Stimulated activated CD8-positive, alpha-beta memory T cell treated with anti-CD3 and anti-CD28 coated beads, Interleukin-4, amount 100 ng/mL, for 48 hours (primary cell): Measurements from ENCODE around the gene DES.
"Not testable (repeated sequence)": the region's sequence is repeated elsewhere in the genome, so short reads cannot be mapped to it uniquely, and the experiment has no call there.

Source experiments
- DNase-seq: peaks from one replicate; pipeline ENCODE4 v3.0.0-alpha.2; 2020

Gene DES

DNA sequence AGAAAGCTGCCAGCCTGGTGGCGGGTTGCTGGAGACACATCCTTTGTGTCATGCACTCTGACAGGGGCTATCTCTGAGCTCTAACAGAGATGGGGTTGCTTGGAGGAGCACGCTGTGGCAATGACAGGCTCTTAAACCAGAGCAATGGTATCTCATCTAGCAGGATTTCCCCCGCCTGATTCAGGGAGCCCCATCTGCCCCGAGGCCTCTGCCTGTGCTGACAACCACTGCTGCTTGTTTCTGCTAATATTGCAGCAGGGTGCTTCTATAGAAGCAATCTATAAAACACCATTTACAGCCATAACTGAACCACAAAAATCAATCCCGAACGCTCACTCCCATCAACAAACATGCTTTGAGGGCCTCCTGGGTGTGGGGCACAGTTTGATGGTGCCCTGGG is 17.6 kb upstream of the DES start:
- no peak for DNase-seq

- DNase-seq = no peak
Measured at GRCh38 chr2:219401606-219402005, 16.6 kb upstream of the DES start.

GRCh38 chr2:219402665-219403515 is 15.3 kb upstream of the DES start:
- DNase-seq = peak; percentile 70

DNA sequence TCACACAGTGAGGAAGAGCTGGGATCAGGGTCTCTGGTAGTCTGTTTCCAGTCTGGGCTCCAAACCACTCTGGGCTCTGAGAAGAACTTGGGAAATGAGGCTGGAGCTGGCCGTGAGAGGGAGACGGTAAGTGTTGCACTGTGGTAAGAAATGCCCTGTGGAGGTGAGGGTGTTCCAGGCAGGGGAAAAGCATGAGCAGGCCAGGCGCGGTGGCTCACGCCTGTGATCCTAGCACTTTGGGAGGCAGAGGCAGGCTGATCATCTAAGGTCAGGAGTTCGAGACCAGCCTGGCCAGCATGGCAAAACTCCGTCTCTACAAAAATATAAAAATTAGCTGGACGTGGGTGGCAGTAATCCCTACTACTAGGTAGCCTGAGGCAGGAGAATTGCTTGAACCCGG is 14.3 kb upstream of the DES start:
- DNase-seq = no peak

DNA sequence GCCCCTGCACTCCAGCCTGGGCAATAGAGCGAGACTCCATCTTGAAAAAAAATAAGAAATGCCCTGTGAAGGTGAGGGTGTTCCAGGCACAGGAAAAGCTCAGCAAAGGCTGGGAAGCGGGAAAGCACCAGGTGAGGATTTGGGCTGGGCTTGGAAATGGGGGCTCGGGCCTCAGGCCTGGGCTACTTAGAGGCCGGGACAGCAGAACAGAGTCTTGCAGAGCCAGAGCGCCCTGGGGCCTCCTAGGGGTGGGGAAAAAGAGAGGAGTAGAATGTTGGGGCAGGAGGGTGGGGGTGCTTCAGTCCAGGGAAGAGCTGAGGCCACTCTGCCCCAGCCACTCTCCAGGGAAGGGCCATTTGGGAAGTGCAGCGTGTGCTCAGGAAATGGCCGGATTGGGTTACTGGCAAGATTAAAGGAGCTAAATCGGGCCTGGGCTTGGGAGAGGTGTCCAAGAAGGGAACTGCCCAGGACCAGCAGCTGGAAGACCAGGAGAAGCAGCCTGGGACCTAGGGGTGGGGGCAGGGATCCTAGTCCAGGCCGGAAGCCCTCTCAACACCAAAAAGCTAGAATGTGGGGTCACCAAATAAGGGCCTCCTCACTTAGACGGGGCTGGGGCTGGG is 13.8 kb upstream of the DES start:
- no peak for DNase-seq

DNA sequence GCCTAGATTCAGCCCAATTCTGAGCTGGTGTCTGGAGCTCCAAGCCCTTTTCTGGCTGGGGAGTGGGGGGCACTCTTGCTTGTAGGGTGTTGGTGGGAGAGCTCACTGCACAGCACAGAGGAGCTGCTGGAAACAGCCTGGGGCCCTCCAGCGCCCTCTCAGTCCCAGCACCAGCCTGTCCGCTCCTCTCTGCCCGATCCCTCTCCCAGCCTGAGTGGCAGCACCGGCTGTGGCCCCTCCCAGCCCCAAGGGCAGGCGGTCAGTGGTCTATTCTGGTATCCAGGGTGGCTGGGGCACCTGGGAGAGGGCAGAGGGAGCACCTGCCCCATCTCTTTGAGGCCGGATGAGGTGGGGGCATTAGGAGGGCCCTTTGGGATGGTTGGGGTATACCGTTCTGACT is 13.2 kb upstream of the DES start:
- no peak for DNase-seq

DNA sequence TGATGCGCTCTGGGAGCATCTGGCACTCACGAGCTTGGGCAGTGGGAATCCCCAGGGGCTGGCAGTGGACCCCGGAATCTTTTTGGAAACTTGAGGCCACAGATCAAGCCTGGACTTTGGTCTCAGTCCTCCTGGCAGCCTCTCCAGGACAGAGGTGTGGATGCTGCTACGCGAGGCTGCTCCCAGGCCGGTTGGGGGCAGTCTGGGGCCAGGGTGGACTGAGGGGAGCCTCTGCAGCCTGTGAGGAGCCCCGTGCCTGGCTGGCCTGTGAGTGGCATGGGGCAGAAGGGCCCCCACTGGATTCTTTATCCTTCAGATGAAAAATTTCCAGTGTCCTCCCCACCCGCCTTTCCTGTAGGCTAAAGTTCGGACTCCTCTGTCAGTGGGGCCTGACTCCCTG is 12.7 kb upstream of the DES start:
- DNase-seq = no peak

DNA sequence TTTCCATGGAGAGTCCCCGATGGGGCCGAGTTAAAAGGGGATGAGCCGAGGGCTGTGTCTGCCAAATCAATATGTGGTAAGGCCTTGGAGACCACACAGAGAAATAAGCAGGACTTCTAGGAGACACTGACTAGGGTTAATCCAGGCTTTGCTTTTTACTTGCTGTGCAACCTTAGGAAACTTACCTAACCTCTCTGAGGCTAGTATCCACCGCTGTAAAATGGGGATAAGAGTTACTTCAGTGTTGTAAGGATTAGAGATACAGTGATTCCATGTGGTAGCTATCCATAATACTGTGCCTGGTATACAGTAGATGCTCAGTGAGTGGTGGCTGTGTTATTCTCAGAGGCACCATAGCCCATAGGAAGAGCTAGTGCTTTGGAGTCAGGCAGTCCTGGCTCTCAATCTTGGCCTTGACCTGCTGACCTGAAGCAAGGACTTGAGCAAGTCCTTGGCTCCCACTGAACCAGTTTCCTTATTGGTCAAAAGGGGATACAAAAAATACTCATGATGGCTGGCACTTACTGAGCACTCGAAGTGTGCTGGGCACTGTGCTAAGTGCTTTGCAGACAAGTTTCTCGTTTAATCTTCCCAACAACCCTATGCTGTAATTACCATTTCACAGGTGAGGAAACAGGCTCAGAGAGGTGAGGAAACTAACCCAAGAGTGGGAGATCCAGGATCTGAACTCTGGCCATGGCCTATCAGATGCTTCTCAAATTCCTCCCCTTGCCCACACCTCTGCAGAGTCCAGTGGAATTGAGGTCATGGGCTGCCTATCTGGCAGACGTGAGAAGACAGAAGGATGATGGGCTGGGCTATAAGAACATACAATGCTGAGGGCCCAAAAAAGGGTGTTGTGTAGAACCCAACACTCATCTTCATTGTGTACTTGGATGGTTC is 12.0 kb upstream of the DES start:
- DNase-seq = no peak

DNA sequence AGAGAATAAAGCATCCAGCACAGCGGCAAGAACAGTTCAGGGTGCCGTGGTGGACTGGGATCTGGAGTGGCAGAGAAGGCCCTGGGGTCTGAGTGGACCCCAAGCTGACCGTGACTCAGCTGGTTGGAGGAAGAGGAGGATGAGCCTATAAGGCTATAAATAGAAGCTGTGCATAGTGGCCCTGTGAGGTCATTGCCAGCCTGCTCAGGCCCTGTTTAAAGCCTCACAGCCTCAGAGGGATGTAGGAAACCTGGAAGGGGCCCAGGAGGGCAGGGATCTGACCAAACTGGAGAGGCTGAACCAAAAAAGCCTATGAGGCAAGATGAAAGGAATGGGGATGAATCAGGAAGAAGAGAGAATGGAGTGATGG is 11.3 kb upstream of the DES start:
- DNase-seq = no peak

- not testable (repeated sequence) for DNase-seq
Measured at GRCh38 chr2:219407343-219407742, 10.8 kb upstream of the DES start.

DNA sequence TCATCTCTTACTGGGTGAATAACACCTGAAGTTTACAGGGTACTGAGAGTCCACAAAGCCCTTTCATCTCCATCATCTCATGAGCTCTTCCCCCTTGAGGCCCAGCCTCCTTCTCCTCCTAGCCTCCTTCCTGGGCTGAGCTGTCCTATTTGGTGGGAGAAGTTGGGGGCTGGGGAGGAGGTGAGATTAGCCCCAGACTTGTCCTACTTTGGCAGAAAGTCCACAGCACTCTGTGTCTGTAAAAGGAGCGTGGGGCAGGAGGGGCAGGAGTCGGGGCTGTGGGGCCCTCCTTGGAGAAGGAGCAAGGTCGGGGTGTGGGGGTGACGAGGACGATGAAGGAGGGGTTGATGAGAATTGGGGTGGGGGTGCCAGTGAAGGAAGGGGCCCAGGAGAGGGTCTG is 10.0 kb upstream of the DES start:
- no peak for DNase-seq

DNA sequence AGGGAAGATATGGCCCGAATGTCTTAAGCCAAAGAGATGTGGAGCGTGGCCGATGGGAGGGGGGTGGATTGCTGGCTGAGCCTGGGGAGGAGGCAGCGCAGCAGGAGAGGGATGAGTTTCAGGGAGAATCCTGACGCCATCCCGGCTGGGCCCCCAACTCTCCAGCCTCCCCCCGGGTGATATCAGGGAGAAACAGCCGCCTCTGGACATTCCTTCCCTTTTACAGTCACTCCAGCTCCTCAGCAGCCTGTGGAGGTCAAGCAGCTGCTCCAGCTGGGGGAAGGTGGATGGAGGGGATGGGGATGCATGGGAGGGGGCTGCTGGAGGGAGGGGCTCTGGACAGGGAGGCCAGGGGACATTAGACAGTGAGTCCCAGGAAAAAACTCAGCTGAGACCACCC is 9.5 kb upstream of the DES start:
- no peak for DNase-seq

DNA sequence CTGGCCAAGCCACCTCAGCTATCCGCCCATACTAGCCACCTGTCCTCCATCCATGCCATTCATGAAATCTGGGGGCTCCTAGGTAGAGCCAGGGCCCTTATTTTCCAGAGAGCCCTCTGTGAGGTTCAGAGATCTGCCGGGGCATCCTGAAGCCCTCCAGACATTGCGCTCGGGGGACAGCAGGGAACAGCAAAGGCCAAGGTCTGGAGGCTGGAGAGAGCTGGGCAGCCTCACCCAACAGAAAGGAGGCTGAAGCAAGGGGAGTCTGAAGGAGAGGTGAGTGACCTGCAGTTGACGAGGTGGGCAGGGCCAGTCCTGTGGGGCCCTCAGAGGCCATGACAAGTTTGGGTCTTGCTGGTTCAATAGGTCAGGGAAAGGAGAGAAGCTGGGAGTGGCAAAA is 8.6 kb upstream of the DES start:
- no peak for DNase-seq

- no peak for DNase-seq
Measured at GRCh38 chr2:219410390-219410789, 7.8 kb upstream of the DES start.

GRCh38 chr2:219414857-219415256 is 3.3 kb upstream of the DES start:
- DNase-seq = no peak

DNA sequence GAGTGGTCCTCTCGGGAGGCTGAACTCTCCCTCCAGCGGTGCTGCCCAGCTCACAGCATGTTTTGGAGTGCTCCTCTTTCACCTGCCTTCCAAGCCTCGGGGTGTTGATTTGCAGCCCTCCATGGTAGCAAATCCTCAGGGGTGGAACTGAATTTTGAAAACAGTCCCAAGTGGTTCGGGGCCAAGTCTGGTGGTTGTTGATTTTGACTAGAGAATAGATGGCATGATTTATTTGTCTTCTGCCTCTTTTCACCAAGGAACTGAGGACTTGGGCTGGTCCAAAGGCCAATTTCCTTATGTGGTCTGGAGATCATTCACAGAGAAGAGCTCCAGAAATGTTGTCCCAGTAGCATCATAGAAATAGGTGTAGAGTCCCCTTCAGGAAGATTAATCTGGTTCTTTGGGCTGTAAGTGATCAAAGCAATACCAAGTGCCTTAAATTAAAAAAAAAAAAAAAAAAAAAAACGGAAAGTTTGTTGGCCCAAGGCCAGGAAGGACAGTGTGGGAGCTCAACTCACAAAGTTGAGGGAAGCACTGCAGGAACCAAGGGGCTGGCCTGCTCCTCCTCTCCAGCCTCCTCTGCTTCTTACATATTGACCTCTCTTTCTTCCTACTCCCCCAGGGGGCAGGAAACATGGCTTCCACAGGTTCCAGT is 2.5 kb upstream of the DES start:
- DNase-seq = no peak

GRCh38 chr2:219416235-219416602 is 2.0 kb upstream of the DES start:
- no peak for DNase-seq

DNA sequence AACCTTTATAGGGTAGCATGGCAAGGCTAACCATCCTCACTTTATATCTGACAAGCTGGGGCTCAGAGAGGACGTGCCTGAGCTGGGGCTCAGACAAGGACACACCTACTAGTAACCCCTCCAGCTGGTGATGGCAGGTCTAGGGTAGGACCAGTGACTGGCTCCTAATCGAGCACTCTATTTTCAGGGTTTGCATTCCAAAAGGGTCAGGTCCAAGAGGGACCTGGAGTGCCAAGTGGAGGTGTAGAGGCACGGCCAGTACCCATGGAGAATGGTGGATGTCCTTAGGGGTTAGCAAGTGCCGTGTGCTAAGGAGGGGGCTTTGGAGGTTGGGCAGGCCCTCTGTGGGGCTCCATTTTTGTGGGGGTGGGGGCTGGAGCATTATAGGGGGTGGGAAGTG is 1.2 kb upstream of the DES start:
- no peak for DNase-seq

- DNase-seq = no peak
Measured at GRCh38 chr2:219417374-219417773, 803 bp upstream of the DES start.

- no peak for DNase-seq
Measured at GRCh38 chr2:219419012-219419324, 791 bp downstream of the DES start.

- DNase-seq = no peak
Measured at GRCh38 chr2:219419331-219420197, 1.4 kb downstream of the DES start.

DNA sequence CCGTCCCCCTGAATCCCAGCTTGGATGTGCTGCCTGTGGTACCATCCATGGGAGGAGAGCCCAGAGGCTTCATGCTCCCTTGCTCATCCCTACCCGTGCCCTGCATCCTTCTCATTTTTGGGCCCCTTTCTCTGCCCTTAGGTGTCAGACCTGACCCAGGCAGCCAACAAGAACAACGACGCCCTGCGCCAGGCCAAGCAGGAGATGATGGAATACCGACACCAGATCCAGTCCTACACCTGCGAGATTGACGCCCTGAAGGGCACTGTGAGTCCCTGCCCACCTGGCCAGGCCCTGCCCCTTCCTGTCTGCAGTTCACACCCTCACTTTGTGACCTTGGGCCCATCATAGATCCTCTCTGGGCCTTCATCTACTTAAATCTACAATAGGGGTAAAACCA is 2.5 kb downstream of the DES start:
- DNase-seq = no peak

DNA sequence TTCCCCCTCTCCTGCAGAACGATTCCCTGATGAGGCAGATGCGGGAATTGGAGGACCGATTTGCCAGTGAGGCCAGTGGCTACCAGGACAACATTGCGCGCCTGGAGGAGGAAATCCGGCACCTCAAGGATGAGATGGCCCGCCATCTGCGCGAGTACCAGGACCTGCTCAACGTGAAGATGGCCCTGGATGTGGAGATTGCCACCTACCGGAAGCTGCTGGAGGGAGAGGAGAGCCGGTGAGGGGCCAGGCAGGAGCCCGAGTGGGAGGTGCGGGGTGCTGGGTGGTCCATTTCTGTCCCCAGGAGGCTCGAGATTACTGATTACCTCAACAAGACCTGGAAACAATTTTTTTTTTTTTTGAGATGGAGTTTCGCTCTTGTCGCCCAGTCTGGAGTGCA is 3.1 kb downstream of the DES start:
- DNase-seq = no peak
